Hippocampal formation (tissue), 2 donors: ENCODE results near the gene EXD3.

ENCODE experiments used
- DNase-seq, 2 donors: peaks; one replicate each; lab custom pipeline; 2025; lab: John Stamatoyannopoulos, UW

EXD3 gene

DNA sequence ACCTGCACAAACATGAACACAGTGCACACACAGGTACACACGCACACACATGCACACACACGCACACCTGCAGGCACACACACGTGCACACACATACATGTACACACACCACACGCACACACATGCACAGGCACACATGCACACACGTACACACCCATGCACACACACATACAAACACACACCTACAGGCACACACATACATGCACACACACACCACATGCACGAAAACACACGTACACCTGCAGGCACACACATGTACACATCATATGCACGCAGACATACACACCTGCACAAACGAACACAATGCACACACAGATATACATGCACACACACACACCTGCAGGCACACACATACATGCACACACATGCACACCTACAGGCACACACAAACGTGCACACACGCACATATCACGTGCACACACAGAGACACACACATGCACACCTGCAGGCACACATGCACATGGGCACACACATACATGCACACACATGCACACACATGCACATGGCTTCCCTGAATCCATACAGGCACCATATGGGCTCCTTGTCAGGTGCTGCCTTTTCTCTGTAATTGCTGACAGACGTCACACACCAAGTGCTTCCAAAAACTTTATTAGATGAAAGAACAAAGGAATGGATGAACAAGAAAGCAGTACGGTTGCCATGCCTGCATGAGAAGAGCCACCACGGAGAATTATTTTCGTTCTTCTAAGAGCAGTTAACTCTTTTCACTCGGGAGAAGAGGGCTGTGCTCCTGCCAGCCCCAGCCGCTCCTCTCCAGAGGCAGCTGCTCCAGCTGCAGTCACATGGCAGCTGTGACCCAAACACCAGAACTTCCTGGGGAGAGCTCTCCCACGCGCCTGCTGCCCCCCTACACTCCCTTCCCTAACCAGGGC is 57.2 kb downstream of the EXD3 start:
- DNase-seq = no peak

DNA sequence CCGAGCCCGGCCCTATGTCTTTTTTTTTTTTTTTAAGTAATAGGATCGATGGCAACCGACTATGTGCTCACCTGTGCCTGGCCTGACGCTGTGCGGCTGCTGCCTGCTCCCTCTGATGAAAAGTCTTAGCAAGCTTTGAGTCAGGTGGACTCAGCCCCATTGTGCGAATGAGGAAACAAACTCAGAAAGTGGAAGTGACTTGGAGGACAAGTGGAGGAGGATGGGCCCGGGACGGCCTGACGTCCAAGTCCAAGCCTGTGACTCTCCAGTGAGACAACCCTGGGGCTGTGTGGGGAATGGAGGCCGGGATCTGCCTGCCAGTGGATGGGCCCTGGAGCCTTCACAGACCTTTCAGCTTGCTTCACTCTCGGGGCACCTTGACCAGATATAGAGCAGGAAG is 57.9 kb downstream of the EXD3 start:
- no peak for DNase-seq

DNA sequence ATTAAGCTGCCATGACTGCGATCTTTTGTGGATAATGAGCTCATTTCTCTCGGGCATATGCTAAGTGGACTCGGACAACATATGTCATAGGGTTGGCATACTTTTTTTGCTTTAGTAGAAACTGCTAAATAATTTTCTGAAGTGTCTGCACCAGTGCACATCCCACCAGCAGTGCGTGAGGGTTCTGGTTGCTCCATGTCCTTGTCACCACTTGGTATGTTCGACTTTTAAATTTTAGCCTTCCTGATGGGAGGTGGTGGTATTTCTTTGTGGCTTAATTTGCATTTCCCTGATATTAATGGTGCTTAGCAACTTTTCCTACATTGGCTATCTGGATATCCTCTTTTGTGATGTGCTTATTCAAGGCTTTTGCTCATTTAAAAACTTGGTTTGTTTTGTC is 63.1 kb downstream of the EXD3 start:
- no peak for DNase-seq

DNA sequence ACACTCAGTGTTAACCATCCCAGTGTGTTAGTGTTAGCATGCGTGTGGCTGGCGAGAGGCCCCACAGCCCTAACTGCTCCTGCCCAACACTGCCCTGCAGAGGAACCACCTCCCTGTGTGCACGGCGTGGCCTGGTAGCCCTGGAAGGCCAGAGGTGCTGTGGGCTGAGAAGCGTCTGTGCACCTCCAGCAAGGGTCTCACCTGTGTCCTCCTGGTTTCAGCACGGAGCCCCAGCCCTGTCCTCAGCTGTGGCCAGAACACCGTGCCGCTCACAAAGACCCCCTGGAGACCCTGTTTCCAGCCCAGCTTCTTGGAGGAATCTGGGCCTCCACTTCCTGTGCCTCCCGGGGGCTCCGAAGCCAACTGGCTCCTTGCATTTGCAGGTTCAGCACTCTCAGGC is 64.8 kb downstream of the EXD3 start:
- DNase-seq = no peak

- no peak for DNase-seq
These were observed 65.8 kb downstream of the EXD3 start for GRCh38 chr9:137357166-137357565.

DNA sequence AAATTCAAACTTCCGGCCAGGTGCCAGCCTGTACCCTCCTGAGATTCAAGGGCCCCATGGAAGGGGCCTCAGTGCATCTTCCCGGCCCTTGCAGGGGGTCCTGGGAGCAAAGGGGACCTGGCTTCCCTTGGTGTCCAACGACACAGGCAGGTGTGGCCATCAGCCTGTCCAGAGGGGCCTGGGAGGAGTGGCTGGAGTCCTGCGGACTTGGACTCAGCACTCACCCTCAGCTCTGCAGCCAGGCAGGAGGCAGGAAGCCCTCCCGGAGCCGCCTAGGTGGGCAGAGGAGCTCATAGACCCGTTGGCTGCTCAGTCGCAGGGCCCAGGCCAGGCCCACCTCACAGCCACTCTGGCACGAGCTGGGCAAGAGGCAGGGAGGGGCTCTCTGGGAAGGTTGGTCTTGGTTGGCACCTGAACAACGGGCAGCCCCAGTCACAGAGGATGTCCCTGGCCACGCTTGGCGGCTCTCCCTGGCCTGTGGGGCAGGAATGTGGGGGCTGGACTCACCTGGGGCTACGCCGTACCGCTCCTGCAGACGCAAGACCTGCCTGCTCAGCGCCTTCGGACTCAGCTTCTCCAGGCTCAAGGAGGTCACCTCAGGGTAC is 67.1 kb downstream of the EXD3 start:
- DNase-seq = no peak

DNA sequence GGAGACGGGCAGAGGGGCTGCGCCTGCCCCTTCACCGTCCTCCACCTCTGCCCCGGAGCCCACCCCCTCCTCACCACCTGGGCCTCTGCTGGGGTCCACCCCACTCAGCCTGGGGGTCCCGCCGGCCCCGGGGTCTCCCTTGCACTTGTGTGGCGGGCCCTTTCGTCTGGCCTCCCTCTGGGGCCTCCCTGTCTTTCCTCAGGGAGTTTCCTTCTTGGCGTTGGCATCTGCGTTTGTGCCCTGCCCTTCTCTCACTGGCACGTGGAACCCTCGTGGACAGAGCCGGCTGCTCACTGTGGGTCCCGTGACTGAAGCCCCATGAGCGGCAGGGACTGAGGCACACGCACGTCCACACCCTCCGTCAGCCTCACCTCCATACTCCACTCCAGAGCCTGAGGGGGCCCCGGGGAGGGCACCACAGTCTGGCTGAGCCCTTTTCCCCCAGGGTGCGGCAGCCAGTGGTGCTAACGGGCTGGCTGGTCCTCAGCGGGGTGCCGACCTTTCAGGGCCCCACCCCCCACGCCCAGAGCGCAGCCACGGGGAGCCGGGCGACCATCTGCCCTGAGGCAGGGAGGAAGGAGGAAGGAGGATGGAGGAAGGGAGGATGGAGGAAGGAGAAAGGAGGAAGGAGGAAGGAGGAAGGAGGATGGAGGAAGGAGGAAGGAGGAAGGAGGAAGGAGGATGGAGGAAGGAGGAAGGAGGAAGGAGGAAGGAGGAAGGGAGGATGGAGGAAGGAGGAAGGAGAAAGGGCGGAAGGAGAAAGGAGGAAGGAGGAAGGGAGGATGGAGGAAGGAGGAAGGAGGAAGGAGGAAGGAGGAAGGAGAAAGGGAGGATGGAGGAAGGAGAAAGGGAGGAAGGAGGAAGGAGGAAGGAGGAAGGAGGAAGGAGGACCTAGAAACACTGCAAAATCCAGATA is 67.9 kb downstream of the EXD3 start:
- no peak for DNase-seq

DNA sequence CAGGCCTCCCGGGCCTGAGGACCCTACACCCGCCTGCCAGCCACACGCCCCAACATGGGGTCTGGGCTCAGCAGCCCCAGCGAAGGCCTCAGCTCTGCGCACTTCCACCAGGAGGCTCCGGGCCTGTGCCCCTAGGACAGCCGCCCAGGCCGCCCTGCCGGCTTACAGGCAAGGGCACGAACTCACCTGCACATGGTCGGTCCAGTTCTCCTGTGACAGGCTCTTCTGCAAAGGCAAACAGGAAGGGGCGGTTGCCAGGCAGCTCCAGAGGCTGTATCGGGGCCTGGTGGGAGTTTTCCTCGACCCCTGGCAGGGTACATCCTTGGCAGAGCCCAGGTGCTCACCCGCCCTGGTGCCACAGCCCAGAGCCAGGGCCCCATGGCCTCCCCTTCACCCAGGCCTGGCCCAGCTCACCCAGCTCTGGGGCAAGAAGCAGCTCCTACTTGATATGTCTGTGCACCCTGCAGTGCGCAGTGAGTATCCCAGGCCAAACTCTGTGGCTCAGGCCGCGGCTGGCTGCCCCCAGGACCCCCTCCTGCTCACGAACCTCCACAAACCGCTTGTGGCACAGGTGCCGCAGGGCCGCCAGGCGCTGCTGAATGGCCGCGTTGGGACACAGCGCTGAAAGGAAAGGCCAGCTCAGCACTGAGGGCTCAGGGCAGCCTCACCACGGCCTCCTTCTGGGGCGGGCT is 68.7 kb downstream of the EXD3 start:
- no peak for DNase-seq

DNA sequence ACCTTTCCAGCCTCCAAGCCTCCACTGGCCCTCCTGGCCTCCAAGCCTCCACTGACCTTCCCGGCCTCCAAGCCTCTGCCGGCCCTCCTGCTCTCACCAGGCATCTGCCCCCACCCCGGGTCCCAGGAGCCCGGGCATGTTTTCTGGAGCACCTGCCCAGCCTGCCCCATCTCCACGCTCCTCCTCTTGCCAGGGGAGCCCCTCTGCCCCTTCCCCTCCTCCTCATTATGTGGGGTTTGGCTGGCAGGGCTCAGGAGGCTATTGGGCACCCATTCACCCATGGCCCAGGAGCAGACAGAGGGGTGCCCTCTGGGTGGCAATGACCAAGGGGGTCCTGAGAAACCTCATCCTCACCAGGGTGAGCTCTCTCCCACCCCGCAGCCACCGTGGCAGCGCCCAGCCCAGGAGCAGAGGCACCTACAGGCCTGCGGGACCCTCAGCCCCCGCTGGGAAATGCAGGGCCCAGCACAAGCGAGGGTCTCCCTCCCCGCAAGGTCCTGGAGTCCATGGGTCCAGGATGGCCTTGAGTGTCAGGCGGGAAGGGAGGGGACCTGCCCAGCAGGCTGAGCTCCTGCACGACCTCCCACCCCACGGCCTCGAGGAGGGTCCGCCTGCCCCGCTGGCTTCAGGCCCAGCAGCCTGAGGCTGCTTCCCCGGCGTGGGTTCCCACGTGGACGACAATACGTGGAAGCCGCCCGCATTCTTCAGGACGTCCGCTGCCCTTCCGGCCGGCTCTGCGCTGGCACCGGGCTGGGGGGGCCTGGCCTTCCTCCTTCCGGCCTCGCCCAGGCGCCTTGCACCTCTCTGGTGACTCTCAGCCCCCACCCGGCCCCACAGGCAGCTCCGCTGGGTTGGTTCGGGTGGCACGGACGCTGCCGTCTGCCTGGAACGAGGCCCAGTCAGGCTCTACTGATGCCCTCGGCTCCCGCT is 69.5 kb downstream of the EXD3 start:
- no peak for DNase-seq

DNA sequence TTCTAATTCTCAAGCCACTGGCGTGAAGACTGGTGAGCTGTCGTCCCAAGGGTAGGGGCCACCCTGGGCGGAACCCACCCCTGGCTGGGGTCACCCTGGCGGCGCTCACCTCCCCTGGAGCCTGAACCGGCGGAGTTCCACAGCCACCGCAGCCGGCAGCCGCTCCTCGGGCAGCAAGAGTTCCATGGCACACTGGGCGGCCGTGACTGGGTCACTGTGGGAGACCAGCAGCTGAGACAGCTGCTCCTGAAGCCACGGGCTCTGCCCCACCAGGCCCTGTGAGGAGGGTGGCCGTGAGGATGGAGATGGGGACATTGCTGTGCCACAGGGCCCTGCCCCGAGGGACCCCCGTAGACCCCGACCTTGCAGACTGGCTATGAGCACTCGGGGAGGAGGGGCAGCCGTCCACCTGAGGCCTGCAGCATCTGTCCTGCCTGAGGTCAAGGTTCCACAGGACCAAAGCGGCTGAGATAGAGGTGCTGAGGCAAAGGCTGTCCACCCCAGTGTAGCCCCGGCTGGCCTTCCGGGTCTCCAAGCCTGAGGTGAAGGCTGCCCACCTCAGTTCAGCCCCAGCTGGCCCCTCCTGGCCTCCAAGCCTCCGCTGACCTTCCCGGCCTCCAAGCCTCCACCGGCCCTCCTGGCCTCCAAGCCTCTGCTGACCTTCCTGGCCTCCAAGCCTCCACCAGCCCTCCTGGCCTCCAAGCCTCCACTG is 70.3 kb downstream of the EXD3 start:
- DNase-seq = no peak

- no peak for DNase-seq
These were observed 71.0 kb downstream of the EXD3 start for GRCh38 chr9:137351781-137352501.

DNA sequence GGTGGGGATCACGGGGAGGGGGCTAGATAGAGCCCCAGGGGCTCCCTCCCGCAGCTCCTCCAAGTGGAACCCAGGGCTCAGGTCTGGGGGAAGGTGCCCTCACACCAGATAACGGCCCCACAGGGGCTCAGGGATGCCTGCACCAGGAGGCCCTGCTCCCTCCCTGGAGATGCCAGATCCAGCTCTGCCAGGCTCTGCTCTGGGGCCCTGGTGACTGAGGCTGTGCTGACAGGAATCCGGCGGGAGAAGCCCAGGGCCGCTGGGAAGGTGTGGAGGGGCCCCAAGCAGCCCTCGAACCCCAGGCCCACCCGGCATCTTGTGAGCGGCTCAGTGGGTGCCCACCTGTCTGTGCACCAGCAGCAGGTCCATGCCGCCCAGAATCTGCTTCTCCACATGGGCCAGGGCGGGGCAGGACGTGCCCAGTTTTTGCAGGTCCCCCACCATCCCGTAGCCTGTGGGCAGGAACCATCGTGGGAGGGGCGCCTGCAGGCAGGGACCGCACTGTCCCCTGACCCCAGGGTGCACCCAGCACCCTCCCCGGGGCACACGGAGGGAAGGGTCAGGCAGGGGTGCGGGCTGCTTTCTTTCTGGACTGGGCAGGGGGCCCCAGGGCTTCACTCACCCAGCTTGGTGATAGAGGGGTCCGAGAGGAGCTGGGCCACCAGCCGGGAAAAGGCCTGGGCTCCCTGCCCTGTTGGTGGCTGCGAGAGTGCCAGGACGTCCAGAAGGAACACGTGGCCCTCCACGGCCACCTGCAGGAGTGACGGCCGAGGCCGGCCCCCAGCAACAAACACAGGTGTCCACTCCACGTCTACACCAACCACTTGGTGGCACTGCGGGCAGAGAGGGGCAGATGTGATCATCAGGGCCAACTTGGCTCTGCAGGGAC is 72.0 kb downstream of the EXD3 start:
- DNase-seq = no peak

GRCh38 chr9:137349471-137350033 is 73.4 kb downstream of the EXD3 start:
- DNase-seq = no peak

DNA sequence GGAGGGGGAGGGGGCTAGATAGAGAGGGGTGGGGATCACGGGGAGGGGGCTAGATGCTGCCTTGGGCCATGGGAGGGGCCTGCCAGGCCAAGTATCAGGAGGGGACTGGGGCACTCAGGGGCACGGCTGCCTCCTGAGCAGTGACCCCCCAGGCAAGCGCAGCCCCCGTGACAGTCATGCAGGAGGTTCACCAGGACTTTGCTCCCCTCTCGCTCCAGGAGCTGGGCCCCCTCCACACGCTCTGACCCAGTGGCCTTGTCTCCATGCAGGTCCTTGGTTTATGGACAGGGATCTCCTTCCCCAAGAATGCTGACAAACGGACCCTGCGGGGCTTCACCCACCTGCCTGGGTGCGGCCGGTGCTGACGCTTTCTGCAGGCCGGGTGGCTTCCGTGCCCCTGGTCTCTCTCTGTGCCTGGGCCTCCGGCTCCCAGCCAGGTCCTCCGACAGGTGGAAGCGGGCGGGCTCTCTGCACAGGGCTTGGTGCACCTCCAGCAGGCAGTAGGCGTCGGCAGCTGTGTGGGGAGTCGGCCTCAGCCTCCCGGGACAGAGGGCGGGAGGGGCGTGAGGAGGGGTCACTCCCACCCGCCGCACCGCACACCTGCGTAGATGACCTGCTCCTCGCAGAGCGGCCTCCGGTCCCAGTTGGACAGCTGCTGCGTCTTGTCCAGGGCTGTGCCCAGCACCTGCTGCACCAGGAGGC is 74.0 kb downstream of the EXD3 start:
- DNase-seq = no peak

DNA sequence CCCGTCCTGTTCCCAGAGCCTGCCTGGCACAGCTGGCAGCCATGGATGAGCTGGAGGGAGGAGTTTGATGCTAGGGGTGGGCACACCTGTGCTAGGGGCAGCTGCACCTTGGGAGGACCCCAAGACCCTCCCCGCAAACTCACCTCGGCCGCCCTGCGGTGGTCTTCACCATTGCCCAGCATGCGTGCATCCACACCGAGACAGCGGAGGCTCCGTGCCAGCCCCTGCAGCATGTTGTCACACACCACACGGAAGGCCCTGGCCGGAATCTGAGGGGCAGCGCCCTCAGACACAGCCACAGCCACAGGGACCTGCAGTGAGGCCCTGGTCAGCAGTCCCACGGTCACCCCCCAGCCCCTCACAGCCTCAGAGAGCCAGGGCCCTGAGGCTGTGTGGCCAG is 75.0 kb downstream of the EXD3 start:
- DNase-seq = no peak

- no peak for DNase-seq
These were observed 80.5 kb downstream of the EXD3 start for GRCh38 chr9:137342482-137342881.

- DNase-seq = no peak
These were observed 81.7 kb downstream of the EXD3 start for GRCh38 chr9:137341227-137341626.
